Kidney (tissue), 14 donors: ENCODE data around the gene SLC66A2. TPM values are rescaled to one million over a fixed set of nuclear protein-coding genes. Genes with fewer than 3 reads are reported as not detected.

Source experiments
- DNase-seq, 5 donors: peaks; one replicate each; pipeline ENCODE4 v3.0.0-alpha.2; 2013 to 2020
- FAIRE-seq: peaks from 2 replicates; lab custom pipeline; 2012; peaks lifted over from hg19 to GRCh38; lab: Jason Lieb, UNC
- H3K27ac ChIP-seq, 2 donors: one replicate each; pipeline ENCODE4 v1.7.0; 2013; ENCODE audit warnings: low read depth in 2 of 2, low read length in 2 of 2, inconsistent platforms in 1 of 2
- H3K27me3 ChIP-seq: one replicate; pipeline ENCODE4 v1.7.1; 2013; ENCODE audit warnings: low read length, inconsistent platforms; ENCODE audit not compliant: control insufficient read depth, insufficient read depth
- H3K36me3 ChIP-seq, 3 donors: one replicate each; pipeline versions ENCODE4 v1.7.0 to v1.7.1; 2013; ENCODE audit warnings: low read length in 3 of 3, control low read depth in 1 of 3, inconsistent platforms in 1 of 3; ENCODE audit not compliant: insufficient read depth in 3 of 3, control insufficient read depth in 2 of 3
- H3K4me1 ChIP-seq, 3 donors: one replicate each; pipeline versions ENCODE4 v1.7.0 to v1.7.1; 2013; ENCODE audit warnings: low read length in 3 of 3, inconsistent platforms in 1 of 3, low read depth in 1 of 3; ENCODE audit not compliant: control insufficient read depth in 2 of 3, insufficient read depth in 2 of 3
- H3K4me3 ChIP-seq, 3 donors: one replicate each; pipeline versions ENCODE4 v1.7.0 to v1.8.1; 2013; ENCODE audit warnings: low read length in 3 of 3, control low read depth in 1 of 3, inconsistent platforms in 1 of 3
- H3K9ac ChIP-seq, 3 donors: one replicate each; pipeline versions ENCODE4 v1.7.0 to v1.7.1; 2013; ENCODE audit warnings: low read length in 3 of 3, control low read depth in 1 of 3, inconsistent platforms in 1 of 3
- H3K9me3 ChIP-seq, 3 donors: one replicate each; pipeline versions ENCODE4 v1.7.0 to v1.7.1; 2013; ENCODE audit warnings: low read length in 3 of 3, control low read depth in 1 of 3, inconsistent platforms in 1 of 3; ENCODE audit not compliant: control insufficient read depth in 2 of 3, insufficient read depth in 1 of 3
- CTCF ChIP-seq: IDR thresholded peaks from 3 replicates; pipeline ENCODE4 v1.5.1; 2012; ENCODE audit warnings: mild to moderate bottlenecking, moderate library complexity, borderline replicate concordance; ENCODE audit not compliant: insufficient read depth; ENCODE audit errors: extremely low read depth
- intact Hi-C: fragments of 100-400 bp; cut with DNase I; formaldehyde crosslinking; loops from one replicate; pipeline ENCODE4 v1.11.1; 2022
- polyA plus RNA-seq: library from polyadenylated mRNA; stranded (reverse); fragments of 350-450 nt; fragmentation: Illumina TruSeq; extraction: RNeasy Lipid Tissue Mini Kit (QIAGEN cat#74804); gene quantifications from one replicate; pipeline ENCODE4 v1.2.3, GENCODE V29; 2014; ENCODE audit warnings: low read depth, low replicate concordance; ENCODE audit not compliant: insufficient read depth
- total RNA-seq: library from RNA; stranded (reverse); fragmentation: NEBNext Ultra II Directional; extraction: Animal tissue kit (Norgen Biotek cat#: 25700); gene quantifications from one replicate; pipeline ENCODE4 v1.2.1, GENCODE V29; 2021
- donor health status: control.
- donor health status: control.
- donor health status: control.
- donor health status: control.
- donor health status: control.
- donor health status: DM: yes; HTN: yes; CAD: no.
- donor health status: Normal renal cell carcinoma (clear cell type).

The SLC66A2 gene
- total and polyA plus RNA-seq, 2 donors from 2014 or later = 41.9 to 45.5 TPM

GRCh38 chr18:79868811-79869541, 82.5 kb downstream of the SLC66A2 start:
- H3K27ac ChIP-seq = no peak overlapping the region
- H3K4me3 ChIP-seq = no peak overlapping the region
- H3K4me1 ChIP-seq = no peaks in the 10 kb centered on the region
- no peak overlapping the region for H3K9ac ChIP-seq
- H3K27me3 ChIP-seq = no peaks in the 10 kb centered on the region
- no peak for TF ChIP-seq CTCF
- no peak for FAIRE-seq
- peak in 1 of 5 donors; percentile 3 for DNase-seq
- intact Hi-C loops = no loop called here
- no peaks in the 10 kb centered on the region for H3K36me3 ChIP-seq
- H3K9me3 ChIP-seq = no peaks in the 10 kb centered on the region

- TF ChIP-seq CTCF = no peak
- H3K9me3 ChIP-seq = no peaks in the 10 kb centered on the region
- H3K9ac ChIP-seq = no peak overlapping the region
- H3K36me3 ChIP-seq = no peaks in the 10 kb centered on the region
- DNase-seq (peak in 2 of 5 donors; percentile 10 to 39), FAIRE-seq (no peak)
- no peak overlapping the region for H3K27ac ChIP-seq
- no peak overlapping the region for H3K4me3 ChIP-seq
- intact Hi-C loops = no loop called here
- H3K4me1 ChIP-seq = no peaks in the 10 kb centered on the region
- H3K27me3 ChIP-seq = no peaks in the 10 kb centered on the region
Observed at GRCh38 chr18:79868168-79868784, 83.2 kb downstream of the SLC66A2 start.

GRCh38 chr18:79867666-79868065, 83.8 kb downstream of the SLC66A2 start:
- no peak overlapping the region for H3K4me3 ChIP-seq
- no peaks in the 10 kb centered on the region for H3K4me1 ChIP-seq
- H3K27ac ChIP-seq = no peak overlapping the region
- TF ChIP-seq CTCF = no peak
- H3K9ac ChIP-seq = no peak overlapping the region
- no peaks in the 10 kb centered on the region for H3K36me3 ChIP-seq
- FAIRE-seq (no peak), DNase-seq (peak in 2 of 5 donors; percentile 5 to 36)
- intact Hi-C loops = no loop called here
- H3K27me3 ChIP-seq = no peaks in the 10 kb centered on the region
- no peaks in the 10 kb centered on the region for H3K9me3 ChIP-seq
